ENCODE data around the gene CHI3L1. TPM values are rescaled to one million over a fixed set of nuclear protein-coding genes. Genes with fewer than 3 reads are reported as not detected.

CHI3L1 gene
- total and polyA plus RNA-seq, 10 of the 15 experiments (the other 5 are each of a cell fraction or from before 2014, with no cell fraction given): 0.10 to 1.7 (median 0.39) TPM

DNA sequence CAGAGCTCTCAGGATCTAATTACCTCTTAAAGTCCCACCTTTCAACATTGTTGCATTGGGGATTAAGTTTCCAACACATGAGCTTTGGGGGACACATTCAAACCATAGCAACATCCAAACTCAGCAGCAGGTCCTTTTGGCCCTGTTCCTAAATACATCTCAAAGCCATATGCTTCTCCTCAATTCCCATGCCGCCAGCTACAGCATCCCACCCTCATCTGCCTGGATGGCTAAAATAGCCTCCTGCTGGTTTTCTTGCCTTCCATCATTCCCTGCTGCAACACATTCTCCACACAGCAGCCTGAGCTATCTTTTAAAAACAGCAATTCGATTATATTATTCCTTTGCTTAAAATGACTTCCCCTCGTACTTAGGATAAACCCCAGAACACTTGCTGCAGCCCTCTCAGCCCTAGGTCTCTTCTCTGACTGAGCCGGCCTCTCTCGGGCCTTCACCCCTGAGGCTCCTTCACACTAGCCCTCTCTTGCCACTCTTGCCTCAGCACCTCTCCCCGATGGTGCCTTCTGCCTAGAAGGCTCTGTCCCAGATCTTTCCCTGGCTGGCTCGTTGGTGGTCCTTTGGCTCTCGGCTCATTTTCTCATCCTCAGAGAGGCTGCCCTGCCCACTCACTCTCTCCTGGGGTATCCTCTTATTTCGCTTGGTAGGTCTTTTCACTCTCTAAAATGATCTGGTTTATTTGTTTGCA, 27.4 kb downstream of the CHI3L1 start:
- no peaks in the 10 kb centered on the region for H3K9me3 ChIP-seq (replicated peaks; ENCODE audit: control insufficient read depth, insufficient read depth, low read length)
- in situ Hi-C loops (cut with MboI) (no loop called here), intact Hi-C loops (cut with micrococcal nuclease; ENCODE audit: unreplicated experiment) (no loop called here)
- no peak overlapping the region for H3K4me2 ChIP-seq (ENCODE audit: control insufficient read depth, insufficient read depth)
- no peaks in the 10 kb centered on the region for H3K4me1 ChIP-seq (ENCODE audit: control insufficient read depth, insufficient read depth, low read length)
- H3K36me3 ChIP-seq (ENCODE audit: control insufficient read depth in 2 of 2, insufficient read depth in 2 of 2, low read length in 1 of 2): no peaks in the 10 kb centered on the region
- no peaks in the 10 kb centered on the region for H3K79me2 ChIP-seq (ENCODE audit: control insufficient read depth, insufficient read depth, low read length)
- ChIA-PET CTCF (interaction anchor here (1.1 to 1.2 kb wide), 2 partner anchors 108 to 119 kb away, joined by 3 read pairs; no protein-coding TSS in a partner anchor), RAD21 (ENCODE audit: unreplicated experiment) (no interaction called here), POLR2A (no interaction called here), SMC1A (ENCODE audit: uncharacterized antibody, unreplicated experiment) (no interaction called here)
- H3K27ac ChIP-seq (ENCODE audit: control insufficient read depth, insufficient read depth): no peak overlapping the region
- WGBS (ENCODE audit: insufficient coverage, insufficient replicate concordance, low lambda C conversion rate, missing lambda C conversion rate): 17% methylated on average over 9 of the region's 9 CpGs
- H3K9ac ChIP-seq (ENCODE audit: control insufficient read depth, insufficient read depth, low read length): no peak overlapping the region
- peaks cover 0 to 8% of the 10 kb centered on the region in 2 experiments; a peak in 3 of 4 replicates for H3K27me3 ChIP-seq (replicated peaks in 1 of 2; ENCODE audit: control insufficient read depth in 2 of 2, insufficient read depth in 2 of 2, low read length in 1 of 2)
- FAIRE-seq: no peak
- DNase-seq (ENCODE audit: low read depth, low spot score): no peak
- no peak overlapping the region for H2AFZ ChIP-seq (ENCODE audit: control insufficient read depth, low read depth, low read length)
- H3K4me3 ChIP-seq: no peak overlapping the region
- ATAC-seq: no peak
- BruUV-seq (replicated peaks): no TSS peak
- H4K20me1 ChIP-seq (ENCODE audit: control insufficient read depth, insufficient read depth): no peaks in the 10 kb centered on the region
- TF ChIP-seq NFXL1 (IDR thresholded peaks at IDR 0.05; ENCODE audit: borderline replicate concordance) (no peak), ZSCAN29 (IDR thresholded peaks at IDR 0.05) (no peak), ATF7 (IDR thresholded peaks at IDR 0.05; ENCODE audit: low read depth) (no peak), BRCA1 (IDR thresholded peaks at IDR 0.05; ENCODE audit: low read depth, low read length) (no peak), NFYA (IDR thresholded peaks at IDR 0.05; ENCODE audit: borderline replicate concordance, low read depth, low read length) (no peak), JUND (IDR thresholded peaks at IDR 0.05; ENCODE audit: low read depth, low read length) (no peak), ASH2L (IDR thresholded peaks at IDR 0.05; ENCODE audit: borderline replicate concordance, low read depth) (no peak)
- TF ChIP-seq, protein P1, sequence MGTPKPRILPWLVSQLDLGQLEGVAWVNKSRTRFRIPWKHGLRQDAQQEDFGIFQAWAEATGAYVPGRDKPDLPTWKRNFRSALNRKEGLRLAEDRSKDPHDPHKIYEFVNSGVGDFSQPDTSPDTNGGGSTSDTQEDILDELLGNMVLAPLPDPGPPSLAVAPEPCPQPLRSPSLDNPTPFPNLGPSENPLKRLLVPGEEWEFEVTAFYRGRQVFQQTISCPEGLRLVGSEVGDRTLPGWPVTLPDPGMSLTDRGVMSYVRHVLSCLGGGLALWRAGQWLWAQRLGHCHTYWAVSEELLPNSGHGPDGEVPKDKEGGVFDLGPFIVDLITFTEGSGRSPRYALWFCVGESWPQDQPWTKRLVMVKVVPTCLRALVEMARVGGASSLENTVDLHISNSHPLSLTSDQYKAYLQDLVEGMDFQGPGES (IDR thresholded peaks at IDR 0.05): no peak
- TF ChIP-seq, protein P2, sequence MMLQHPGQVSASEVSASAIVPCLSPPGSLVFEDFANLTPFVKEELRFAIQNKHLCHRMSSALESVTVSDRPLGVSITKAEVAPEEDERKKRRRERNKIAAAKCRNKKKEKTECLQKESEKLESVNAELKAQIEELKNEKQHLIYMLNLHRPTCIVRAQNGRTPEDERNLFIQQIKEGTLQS (IDR thresholded peaks at IDR 0.05; ENCODE audit: borderline replicate concordance, extremely low read depth, low read depth, low read length): no peak
- TF ChIP-seq, protein P3, sequence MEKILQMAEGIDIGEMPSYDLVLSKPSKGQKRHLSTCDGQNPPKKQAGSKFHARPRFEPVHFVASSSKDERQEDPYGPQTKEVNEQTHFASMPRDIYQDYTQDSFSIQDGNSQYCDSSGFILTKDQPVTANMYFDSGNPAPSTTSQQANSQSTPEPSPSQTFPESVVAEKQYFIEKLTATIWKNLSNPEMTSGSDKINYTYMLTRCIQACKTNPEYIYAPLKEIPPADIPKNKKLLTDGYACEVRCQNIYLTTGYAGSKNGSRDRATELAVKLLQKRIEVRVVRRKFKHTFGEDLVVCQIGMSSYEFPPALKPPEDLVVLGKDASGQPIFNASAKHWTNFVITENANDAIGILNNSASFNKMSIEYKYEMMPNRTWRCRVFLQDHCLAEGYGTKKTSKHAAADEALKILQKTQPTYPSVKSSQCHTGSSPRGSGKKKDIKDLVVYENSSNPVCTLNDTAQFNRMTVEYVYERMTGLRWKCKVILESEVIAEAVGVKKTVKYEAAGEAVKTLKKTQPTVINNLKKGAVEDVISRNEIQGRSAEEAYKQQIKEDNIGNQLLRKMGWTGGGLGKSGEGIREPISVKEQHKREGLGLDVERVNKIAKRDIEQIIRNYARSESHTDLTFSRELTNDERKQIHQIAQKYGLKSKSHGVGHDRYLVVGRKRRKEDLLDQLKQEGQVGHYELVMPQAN (conservative IDR thresholded peaks at IDR 0.05): no peak
- TF ChIP-seq, protein P4, sequence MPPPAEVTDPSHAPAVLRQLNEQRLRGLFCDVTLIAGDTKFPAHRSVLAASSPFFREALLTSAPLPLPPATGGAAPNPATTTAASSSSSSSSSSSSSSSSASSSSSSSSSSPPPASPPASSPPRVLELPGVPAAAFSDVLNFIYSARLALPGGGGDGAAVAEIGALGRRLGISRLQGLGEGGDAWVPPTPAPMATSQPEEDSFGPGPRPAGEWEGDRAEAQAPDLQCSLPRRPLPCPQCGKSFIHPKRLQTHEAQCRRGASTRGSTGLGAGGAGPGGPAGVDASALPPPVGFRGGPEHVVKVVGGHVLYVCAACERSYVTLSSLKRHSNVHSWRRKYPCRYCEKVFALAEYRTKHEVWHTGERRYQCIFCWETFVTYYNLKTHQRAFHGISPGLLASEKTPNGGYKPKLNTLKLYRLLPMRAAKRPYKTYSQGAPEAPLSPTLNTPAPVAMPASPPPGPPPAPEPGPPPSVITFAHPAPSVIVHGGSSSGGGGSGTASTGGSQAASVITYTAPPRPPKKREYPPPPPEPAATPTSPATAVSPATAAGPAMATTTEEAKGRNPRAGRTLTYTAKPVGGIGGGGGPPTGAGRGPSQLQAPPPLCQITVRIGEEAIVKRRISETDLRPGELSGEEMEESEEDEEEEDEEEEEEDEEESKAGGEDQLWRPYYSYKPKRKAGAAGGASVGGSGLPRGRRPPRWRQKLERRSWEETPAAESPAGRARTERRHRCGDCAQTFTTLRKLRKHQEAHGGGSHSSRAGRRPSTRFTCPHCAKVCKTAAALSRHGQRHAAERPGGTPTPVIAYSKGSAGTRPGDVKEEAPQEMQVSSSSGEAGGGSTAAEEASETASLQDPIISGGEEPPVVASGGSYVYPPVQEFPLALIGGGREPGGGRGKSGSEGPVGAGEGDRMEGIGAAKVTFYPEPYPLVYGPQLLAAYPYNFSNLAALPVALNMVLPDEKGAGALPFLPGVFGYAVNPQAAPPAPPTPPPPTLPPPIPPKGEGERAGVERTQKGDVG (CRISPR knock-in tag; IDR thresholded peaks at IDR 0.05): no peak
- TF ChIP-seq, protein P5, sequence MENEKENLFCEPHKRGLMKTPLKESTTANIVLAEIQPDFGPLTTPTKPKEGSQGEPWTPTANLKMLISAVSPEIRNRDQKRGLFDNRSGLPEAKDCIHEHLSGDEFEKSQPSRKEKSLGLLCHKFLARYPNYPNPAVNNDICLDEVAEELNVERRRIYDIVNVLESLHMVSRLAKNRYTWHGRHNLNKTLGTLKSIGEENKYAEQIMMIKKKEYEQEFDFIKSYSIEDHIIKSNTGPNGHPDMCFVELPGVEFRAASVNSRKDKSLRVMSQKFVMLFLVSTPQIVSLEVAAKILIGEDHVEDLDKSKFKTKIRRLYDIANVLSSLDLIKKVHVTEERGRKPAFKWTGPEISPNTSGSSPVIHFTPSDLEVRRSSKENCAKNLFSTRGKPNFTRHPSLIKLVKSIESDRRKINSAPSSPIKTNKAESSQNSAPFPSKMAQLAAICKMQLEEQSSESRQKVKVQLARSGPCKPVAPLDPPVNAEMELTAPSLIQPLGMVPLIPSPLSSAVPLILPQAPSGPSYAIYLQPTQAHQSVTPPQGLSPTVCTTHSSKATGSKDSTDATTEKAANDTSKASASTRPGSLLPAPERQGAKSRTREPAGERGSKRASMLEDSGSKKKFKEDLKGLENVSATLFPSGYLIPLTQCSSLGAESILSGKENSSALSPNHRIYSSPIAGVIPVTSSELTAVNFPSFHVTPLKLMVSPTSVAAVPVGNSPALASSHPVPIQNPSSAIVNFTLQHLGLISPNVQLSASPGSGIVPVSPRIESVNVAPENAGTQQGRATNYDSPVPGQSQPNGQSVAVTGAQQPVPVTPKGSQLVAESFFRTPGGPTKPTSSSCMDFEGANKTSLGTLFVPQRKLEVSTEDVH (IDR thresholded peaks at IDR 0.05; ENCODE audit: low read depth, partially characterized antibody): no peak

Measured in GM12878 (cell line).